ENCODE measurements around the gene FREM1.

DNA sequence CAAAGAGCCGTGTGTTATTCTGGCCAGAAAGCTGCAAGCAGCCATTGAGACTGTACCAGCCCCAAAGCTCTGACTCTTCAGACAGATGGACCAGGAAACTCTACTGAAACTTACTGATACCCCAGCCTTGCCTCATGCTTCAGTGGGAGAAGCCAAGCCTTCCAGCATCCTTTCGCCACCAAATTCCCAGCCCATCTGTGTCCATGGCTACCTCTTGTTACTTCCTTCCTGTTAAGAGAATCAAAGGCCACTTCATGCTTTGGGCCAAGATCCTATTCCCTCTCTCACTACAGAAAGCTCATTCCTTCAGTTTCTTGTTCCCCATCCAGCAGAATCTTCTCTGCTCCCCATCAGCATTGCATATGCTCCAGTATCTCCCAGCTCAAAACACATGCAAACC lies 46.9 kb upstream of the FREM1 start:
- no peak for TF ChIP-seq TCF4 (CRISPR knock-in tag; IDR thresholded peaks at IDR 0.05; ENCODE audit: borderline replicate concordance)
- TF ChIP-seq, protein P1, sequence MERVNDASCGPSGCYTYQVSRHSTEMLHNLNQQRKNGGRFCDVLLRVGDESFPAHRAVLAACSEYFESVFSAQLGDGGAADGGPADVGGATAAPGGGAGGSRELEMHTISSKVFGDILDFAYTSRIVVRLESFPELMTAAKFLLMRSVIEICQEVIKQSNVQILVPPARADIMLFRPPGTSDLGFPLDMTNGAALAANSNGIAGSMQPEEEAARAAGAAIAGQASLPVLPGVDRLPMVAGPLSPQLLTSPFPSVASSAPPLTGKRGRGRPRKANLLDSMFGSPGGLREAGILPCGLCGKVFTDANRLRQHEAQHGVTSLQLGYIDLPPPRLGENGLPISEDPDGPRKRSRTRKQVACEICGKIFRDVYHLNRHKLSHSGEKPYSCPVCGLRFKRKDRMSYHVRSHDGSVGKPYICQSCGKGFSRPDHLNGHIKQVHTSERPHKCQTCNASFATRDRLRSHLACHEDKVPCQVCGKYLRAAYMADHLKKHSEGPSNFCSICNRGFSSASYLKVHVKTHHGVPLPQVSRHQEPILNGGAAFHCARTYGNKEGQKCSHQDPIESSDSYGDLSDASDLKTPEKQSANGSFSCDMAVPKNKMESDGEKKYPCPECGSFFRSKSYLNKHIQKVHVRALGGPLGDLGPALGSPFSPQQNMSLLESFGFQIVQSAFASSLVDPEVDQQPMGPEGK (CRISPR knock-in tag; IDR thresholded peaks at IDR 0.05; ENCODE audit: borderline replicate concordance), result no peak
- no peak for TF ChIP-seq ZFP3 (CRISPR knock-in tag; IDR thresholded peaks at IDR 0.05)
- no peak for TF ChIP-seq ZFP30 (CRISPR knock-in tag; IDR thresholded peaks at IDR 0.05)
- TF ChIP-seq, protein P2, sequence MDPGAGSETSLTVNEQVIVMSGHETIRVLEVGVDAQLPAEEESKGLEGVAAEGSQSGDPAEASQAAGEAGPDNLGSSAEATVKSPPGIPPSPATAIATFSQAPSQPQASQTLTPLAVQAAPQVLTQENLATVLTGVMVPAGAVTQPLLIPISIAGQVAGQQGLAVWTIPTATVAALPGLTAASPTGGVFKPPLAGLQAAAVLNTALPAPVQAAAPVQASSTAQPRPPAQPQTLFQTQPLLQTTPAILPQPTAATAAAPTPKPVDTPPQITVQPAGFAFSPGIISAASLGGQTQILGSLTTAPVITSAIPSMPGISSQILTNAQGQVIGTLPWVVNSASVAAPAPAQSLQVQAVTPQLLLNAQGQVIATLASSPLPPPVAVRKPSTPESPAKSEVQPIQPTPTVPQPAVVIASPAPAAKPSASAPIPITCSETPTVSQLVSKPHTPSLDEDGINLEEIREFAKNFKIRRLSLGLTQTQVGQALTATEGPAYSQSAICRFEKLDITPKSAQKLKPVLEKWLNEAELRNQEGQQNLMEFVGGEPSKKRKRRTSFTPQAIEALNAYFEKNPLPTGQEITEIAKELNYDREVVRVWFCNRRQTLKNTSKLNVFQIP (CRISPR knock-in tag; IDR thresholded peaks at IDR 0.05; ENCODE audit: borderline replicate concordance, low read depth), result no peak
- TF ChIP-seq BACH2 (CRISPR knock-in tag; IDR thresholded peaks at IDR 0.05; ENCODE audit: borderline replicate concordance), result no peak
- no peak for TF ChIP-seq ARNTL (CRISPR knock-in tag; IDR thresholded peaks at IDR 0.05; ENCODE audit: borderline replicate concordance, low read depth)
- no peak for TF ChIP-seq ZNF8 (CRISPR knock-in tag; IDR thresholded peaks at IDR 0.05)
- TF ChIP-seq CSDC2 (CRISPR knock-in tag; IDR thresholded peaks at IDR 0.05), result no peak
- TF ChIP-seq, protein P3, sequence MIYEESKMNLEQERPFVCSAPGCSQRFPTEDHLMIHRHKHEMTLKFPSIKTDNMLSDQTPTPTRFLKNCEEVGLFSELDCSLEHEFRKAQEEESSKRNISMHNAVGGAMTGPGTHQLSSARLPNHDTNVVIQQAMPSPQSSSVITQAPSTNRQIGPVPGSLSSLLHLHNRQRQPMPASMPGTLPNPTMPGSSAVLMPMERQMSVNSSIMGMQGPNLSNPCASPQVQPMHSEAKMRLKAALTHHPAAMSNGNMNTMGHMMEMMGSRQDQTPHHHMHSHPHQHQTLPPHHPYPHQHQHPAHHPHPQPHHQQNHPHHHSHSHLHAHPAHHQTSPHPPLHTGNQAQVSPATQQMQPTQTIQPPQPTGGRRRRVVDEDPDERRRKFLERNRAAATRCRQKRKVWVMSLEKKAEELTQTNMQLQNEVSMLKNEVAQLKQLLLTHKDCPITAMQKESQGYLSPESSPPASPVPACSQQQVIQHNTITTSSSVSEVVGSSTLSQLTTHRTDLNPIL (CRISPR knock-in tag; IDR thresholded peaks at IDR 0.05; ENCODE audit: low read depth), result no peak
- no peak for TF ChIP-seq ZNF70 (CRISPR knock-in tag; IDR thresholded peaks at IDR 0.05)
- TF ChIP-seq OSR1 (CRISPR knock-in tag; IDR thresholded peaks at IDR 0.05), result no peak
- TF ChIP-seq RARB (CRISPR knock-in tag; IDR thresholded peaks at IDR 0.05), result no peak

Measured in SK-N-SH treated with all-trans-retinoic acid at 6 μM for 48 hours (cell line).